NCI-H345 (cell line): ENCODE data around the gene CRYZ.

Experiments used
- DNase-seq: peaks from one replicate; lab custom pipeline; 2025; lab: John Stamatoyannopoulos, UW

CRYZ gene

DNA sequence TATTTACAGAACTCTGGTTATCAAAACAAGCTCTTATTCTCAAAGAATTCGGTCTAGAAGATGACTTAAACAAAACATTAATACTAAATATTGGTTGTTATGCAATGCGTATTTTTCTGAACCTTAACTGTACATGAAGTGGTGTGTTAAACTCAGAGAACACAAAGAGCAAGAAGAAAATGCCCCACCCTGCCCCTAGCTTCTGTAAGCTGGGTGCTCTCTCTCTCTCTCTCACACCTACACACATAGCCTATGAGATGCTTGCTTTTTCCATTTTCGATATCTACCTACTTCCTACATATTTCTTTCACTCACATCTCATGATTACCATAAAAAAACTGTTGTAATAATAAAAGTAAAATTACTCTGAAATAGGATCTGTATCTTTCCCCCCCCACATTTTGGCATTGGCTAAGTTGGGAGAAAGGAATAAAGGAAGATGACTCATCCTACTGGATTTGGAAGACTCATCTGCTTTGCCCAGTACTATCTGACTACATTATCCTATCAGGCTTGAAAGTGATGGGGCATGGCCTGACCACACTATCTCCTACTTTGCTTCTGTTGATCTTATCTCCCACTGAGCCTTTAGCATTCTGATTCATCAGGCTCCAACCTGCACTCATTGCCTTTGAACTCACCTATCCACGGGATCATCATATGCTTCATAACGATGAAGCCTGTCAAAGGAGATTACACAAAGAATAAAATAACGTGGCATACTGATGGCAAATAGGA, 2.9 kb downstream of the CRYZ start:
- DNase-seq = peak; percentile 8

DNA sequence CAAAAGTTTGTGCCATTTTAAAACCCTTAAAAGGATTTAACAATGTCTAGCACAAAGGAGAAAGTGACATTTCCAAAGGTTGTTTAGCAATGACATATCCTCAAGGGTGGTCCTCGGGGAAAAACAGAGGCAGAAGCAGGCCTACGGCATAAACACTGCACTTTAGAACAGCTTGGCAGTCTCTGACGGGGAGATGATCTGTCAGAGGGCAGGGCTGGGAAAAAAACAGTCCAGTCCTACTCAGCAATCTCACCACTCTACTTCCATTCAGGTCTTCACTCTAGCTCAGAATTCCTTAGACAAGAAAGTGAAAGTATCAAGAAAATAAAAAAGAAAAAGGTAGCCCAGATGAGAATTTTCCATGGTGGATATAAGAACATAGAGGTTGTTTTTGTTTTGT, 4.1 kb downstream of the CRYZ start:
- no peak for DNase-seq

DNA sequence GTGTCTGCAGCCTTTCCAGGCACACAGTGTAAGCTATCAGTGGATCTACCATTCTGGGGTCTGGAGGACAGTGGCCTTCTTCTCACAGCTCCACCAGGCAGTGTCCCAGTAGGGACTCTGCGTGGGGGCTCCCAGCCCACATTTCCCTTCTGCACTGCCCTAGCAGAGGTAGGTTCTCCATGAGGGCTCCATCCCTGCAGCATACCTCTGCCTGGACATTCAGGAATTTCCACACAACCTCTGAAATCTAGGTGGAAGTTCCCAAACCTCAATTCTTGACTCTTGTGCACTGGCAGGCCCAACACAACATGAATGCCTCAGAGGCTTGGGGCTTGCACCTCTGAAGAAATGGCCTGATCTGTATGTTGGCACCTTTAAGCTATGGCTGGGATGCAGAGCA, 6.8 kb downstream of the CRYZ start:
- DNase-seq = no peak

DNA sequence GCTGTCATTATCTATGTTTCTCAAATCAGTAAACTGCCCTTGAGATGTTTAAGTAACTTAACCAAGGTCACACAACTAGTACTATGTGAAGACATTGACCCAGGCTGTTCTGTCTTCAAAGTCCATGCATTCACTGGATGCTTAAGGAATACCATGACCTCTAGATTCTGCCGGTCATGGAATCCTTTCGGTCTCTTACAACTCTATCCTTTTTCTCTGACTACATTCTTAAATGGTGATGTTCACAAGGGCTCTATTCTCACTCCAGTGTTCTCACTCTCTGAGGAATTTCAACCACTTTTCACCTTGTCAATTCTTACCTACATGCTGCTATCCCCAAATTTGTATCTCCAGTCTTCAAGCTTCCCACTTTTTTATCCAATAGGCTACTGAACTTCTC, 15.2 kb downstream of the CRYZ start:
- no peak for DNase-seq

DNA sequence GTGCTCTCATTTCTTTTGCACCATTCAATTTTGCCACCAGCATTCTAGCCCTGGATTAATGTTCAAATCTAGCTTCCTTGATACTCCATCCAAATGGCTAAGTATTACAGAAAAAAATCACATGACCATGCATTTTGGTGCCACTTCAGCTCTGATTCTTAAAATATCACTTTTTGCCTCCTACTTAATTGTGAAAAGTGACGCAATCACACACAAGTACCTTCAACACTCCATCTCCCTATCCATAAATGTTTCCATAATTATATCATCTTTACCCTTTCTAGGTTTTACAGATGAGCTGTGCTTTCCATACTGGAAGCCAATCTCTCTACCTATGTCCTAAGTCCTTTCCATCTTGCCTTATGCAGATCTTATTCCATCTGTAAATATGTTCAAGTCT, 16.0 kb downstream of the CRYZ start:
- no peak for DNase-seq

DNA sequence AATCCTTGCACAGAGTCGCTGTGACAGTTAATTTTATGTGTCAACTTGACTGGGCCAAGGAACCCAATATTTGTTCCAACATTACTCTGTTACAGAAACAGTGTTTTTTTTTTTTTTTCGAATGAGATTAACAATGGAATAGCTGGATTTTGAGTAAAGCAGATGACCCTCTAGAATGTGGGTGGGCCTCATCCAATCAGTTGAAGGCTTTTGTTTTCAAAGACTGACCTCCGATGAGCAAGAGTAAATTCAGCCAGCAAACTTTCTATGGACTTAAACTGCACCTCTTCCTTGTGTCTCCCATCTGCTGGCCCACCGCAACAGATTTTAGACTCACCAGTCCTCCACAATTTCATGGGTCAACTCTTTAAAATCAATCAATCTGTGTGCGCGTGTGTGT, 17.0 kb downstream of the CRYZ start:
- DNase-seq = no peak

DNA sequence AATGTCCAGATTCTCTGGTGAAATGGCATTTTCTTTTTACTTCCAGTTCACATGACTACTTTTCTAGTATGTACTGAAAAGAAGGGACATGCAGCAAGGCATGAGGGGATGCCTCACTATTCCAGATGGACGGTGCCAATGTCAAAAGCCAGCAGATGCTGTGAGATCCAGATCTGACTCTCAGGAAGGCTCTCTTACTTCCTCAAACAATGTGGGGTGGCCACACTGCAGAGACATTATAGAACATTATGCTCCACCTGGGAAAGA, 17.7 kb downstream of the CRYZ start:
- DNase-seq = no peak

DNA sequence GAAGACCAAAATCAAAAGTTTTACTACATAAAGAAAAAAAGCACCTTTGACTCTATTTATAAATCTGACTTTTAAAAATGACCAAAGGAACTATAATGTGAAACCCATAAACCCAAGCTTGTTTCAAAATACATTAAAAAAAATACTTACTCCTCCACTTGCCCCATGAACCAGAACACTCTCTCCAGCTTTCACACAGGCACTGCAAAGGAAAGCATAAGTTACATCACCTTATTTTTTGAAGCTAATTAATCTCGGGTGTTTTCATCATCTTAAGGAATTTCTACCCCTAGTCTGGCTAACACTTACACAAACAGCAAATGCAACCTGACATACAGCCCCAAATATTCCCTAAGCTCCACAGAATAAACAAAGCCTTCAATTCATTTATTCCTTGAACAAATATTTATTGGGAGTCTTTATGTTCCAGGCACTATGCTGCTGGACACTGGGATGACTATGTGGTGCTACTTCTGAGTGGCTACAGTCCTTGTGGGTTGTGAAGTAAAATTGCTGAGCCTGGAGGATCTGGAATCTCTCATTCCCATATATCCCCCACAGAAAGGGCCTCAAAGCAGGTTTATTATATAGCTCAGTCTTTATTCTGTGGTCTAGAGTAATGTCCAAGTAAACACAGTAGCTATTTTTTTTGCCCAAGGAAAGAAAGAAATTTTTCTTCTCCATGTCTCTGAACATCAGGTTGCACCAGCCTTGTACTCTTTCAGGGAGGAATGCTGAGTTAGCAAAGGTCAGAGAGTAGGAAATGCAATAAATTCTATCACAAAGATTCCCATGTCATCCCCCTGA, 18.2 kb downstream of the CRYZ start:
- DNase-seq = no peak

DNA sequence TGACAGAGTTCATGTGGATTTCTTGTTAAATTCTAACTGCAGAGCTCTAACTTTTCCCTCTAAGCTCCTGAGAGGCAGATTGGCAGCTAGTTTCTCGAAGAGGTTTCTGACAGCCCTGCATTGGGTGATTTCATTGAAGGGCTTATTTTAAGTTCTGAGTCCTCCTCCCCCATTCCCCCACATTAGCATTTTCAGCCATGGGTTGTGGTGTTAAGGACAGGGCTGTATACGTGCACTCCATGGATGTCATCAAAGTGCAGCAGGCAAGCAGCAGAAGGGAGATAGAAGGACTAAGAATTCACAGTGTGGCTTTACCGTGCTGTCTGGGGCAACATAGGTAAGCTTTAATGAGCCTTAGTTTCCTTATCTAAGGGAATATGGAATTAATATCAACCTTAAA, 19.0 kb downstream of the CRYZ start:
- DNase-seq = no peak

DNA sequence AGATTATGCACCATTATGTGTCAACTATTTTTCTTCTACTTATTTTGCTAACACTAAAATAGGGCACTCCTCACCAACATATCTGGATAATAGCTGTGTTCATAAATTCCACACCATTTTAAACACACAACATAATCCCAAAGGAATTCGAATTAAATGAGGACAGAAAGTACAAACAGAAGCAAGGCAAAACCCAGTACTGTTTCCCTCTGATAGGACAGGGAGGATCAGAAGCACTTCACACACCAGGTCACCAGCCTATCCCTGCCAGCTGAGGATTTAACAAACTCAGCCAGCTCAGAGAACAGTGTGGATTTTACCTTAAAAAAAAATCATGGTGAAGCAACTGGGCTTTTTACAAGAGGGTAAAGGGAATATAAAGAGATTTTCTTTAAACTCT, 20.0 kb downstream of the CRYZ start:
- DNase-seq = no peak

DNA sequence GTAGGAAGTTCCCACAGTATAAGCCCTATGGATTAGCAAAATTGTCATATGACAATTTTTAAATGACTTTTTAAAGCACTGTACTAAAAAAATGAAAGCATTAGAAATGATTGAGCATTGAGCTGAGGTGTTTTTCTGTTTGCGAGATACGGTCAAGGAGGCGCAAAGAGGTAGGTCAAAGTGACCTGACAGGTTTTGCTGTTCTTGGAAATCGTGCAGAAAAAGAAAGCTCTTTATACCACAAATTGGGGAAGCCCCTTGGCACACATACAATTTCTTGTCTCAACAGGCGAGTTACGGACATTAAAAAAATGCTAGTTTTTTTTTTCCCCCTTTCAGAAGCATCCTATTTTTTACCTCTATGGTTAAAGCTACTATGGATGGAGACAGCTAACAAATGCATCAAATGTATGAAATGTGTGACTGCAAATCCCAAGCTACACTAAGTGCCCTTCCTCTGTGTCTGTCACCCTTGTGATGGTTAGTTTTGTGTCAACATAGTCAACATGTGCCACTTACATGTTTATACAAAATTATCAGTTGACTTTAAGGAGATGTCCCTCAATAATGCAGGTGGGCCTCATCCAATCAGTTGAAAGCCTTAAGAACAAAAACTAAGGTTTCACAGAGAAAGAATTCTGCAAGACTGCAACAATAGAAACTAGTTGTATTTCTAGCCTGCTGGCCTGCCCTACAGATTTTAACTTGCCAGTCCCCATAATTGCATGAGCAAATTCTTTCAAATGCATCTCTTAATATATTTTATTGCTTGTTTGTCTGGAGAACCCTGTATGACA, 29.3 kb downstream of the CRYZ start:
- no peak for DNase-seq

DNA sequence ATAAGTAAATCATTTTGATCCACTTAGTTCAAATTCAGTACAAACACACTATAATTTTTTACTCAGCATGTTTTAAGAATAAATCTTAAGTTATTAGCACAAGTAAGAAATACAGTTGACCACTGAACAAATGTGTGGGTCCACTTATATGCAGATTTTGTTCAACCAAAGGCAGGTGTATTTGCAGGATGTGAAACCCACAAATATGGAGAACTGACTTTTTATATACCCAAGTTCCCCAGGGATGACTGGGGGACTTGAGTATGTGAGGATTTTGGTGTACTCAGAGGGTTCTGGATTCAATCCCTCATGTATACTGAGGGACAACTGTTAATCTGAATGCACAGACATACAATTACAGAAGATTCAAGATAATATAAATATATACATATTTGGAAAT, 33.5 kb downstream of the CRYZ start:
- no peak for DNase-seq

DNA sequence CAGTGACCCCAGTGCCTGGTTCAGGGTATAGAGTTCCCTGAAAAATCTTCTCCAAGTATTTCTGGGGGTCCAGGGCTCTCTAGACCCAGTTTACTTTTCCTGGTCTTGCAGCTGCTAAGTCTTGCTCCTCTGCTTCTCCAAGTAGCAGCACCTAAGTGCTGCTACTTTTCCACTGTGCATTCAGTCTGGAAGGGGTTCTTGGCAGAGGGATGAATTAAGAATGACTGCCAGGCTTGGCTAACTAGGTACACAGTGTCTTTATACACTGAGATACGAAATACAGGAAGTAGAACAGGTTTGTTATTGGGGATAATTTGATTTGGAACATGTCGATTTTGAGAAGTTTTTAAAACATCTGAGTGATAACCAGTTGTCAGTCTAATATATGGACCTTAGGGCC, 35.0 kb downstream of the CRYZ start:
- no peak for DNase-seq

DNA sequence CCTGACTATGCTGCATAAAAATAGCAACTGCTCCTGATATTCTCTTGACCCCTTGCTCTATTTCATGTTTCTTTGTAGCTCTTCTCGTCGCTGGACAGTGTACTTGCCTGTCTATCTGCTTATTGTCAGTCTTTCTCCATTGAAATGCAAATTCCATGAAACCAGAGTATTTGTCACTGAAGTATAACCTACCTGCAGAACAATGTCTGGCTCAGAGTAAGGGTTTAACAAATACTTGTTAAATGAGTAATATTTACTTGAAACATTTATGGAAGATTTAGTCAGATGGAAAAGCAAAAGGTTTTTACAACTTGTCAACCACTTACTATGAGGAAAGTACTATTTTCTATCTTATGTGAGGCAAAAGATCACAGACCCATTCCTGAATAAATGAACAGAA, 39.4 kb downstream of the CRYZ start:
- DNase-seq = no peak

DNA sequence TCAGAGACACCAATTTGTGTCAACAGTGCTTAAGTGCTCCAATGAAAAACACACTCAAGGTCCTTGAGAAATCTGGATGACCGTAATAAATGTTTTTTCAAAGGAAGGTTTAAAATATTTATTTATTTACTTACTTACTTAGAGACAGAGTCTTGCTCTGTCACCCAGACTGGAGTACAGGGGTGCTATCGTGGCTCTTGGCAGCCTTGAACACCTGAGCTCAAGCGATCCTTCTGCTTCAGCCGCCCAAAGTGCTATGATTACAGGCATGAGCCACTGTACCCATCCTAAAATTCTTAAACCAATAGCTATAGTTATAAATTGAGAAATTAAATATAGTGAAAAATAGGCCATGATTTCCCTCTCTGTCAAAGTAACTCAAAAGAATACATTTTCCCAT, 41.9 kb downstream of the CRYZ start:
- peak; percentile 17 for DNase-seq

DNA sequence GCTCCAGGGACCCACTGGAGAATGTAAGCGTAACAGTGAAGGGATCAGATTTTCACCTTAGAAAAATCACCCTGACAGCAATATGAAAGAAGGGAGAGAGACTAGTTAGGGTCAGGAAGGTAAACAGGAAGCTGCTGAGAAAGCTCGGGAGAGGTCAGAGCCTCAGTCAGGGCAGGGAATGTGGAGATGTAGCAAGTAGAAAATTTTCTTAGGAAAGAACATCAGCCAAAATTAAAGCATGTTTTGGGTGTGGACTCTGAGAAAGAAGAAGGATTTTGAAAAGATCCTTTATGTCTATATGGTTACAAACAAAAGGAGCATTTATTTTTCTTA, 42.5 kb downstream of the CRYZ start:
- no peak for DNase-seq

DNA sequence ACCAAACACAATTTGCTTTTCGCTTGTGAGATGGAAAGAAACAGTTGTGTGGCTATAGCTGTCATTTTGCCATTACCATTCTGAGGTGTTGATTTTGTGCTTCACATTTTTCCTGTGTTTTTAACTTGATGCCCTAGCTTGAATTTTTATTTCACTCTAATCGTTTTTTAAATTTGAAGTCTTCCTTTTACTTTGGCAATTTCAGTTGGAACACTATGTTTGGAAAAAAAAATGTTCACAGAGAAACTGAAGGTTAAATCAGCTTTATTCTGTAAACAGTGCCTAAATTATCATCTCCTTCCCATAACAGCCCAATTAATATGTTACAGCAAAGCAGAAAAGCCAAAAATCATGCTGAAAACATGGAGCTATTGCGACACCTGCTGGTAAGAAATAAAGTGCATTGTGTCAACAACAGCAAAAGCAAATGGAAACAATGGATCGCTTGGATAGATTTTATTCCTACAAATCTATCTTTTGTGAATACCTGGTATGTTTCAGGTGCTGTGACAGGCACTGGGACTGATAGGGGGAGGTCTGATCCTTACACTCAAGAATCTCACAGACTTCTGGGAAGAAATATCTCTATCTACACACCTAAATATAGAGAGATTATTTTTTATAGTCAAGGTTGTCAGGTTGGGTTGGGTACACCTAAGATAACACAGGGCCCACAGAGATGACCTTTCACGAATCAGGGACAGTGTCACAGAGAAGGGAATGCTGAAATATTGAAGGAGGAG, 43.1 kb downstream of the CRYZ start:
- DNase-seq = peak; percentile 82

DNA sequence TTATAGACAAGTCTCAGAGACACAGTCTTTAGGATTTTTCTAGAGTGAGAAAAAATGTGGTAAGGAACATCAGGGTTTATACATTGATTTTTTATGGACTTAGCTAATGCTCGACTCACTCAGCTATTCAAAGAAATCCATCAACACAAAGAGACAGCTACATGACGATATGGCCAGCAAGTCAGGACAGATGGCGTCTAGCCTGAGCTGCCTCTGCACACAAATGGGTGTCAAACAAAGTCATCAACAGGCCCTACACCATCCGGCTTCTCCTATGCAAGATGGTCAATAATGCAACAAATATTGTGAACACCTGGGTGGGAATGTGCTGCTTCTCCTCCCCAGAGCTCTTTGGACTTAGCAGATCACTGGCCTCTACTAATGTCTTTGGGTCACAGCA, 45.9 kb downstream of the CRYZ start:
- no peak for DNase-seq

DNA sequence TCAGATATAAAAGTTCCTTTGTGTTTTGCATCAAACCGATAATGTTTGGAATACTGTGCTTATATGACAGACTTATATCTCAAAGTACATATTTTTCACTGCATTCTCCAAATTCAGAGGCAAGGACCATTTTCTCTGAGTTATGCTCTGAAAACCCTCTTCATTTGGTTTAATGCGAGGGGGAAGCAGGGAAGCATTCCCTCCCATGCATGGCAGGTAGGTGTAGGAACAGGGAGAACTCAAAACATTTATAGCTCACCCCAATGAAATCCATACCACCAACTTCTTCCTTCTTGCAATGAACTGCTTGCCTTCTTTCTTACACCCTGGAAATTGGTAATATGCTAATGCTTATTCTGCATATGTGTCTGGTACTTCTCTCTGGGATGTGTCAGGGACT, 48.5 kb downstream of the CRYZ start:
- DNase-seq = no peak

DNA sequence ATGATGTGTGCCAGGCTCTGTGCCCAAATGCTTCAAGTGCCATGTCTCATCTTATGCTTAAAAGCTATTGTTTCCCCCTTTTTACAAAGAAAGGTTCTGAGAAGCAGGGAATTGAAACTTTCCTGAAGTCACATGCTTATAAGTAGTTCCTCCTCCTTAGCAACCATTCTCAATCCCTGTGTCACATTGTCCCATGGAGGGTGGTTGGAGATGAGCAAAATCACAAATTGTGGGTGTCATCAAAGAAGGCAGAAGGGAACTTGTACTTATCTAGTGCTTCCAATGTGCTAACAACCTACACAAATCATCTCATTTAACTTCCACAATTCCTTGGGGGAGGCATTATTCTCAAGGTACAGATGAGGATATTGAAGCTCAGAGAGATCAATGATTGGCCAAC, 49.2 kb downstream of the CRYZ start:
- no peak for DNase-seq

DNA sequence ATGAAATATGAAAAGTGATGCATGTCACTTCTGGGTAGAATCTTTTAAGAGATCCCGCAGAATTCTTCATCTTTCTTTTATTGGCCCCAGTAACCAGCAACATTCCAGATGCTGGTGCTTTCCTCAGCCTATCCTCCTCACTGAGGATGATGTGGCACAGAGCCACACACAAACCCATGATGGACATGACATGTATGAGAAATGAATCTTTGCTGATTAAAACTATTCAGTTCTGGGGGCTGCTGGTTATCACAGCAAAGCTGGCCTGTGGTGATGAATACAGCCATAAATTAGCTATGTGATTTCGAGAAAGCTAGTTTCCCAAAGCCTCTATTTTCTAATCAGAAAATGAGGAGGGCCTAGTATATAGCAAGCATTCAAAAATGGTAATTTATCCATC, 51.0 kb downstream of the CRYZ start:
- DNase-seq = no peak

DNA sequence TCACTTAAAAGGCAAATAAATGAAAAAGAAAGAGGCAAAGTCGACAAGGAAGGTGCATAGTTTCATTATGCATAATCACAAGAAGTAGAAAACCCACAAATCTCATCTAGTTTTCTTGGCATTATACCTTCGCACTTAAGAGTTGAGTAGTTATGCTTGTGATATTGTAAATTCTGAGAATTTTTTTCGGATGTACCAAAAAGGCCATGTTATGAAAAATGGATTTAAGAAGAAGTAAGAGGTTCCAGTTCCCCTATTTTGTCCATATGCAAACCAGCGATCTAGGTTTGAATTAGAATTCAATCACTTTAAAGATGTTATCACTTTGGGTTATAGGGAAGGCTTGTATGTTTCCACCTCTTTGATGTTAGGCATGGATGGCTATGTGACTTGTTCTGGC, 51.4 kb downstream of the CRYZ start:
- DNase-seq = no peak

DNA sequence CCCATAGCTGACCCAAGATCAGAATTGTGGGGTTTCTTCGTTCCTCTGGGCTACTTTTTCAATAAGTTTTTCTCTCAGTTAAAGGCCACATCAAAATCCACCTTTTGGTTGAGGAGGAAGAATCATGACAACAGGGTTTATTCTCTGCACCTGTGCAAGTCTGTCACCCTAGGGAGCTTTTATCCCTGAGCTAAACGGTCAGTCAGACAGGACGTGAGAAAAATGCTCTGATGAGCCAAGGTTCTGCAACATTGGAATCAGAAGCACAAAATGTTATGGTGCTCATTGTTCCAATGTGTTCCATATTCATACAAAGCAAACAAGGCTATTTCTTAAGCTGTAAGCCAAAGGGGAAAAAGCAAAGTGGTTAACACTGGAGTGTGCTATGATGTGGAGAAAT, 51.8 kb downstream of the CRYZ start:
- peak; percentile 40 for DNase-seq
